Fibroblast of pulmonary artery (primary cell): ENCODE data around the gene CARD14.
"Not testable (repeated sequence)": the region's sequence is repeated elsewhere in the genome, so short reads cannot be mapped to it uniquely, and the experiment has no call there.

Experiments used
- DNase-seq: peaks from one replicate; pipeline ENCODE4 v3.0.0-alpha.2; 2010; ENCODE audit warnings: low read depth
- H3K4me3 ChIP-seq: replicated peaks from 2 replicates; pipeline ENCODE4 v1.5.1; 2011; ENCODE audit warnings: low read depth, mild to moderate bottlenecking, control low read depth, low read length, moderate library complexity
- TF ChIP-seq, protein P1 (sequence below): IDR thresholded peaks from 2 replicates; pipeline ENCODE4 v1.5.1; 2011; ENCODE audit warnings: mild to moderate bottlenecking, control low read depth, low read length, inconsistent platforms; ENCODE audit errors: missing control alignments

The CARD14 gene

DNA sequence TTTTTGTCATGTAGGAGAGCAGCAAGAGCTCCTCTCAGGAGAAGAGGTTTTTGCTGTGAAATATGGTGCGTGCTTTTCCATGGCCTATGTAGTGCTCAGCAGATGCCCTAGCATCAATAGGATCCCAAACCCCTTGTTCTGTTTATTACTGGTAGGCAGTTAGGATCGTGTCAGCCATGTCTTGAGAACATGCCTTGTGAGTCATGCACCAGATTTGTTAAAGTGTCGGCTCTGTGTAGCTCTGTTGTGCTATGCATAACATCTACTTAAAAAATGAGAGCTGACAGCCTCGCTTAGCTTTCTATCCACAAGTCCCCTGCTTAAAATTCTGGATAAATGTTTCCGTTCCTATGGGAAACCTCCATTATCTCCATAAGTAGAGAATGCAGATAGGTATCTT is 18.5 kb upstream of the CARD14 start:
- no peak overlapping the region for H3K4me3 ChIP-seq
- DNase-seq = peak; percentile 76
- TF ChIP-seq, protein P1, sequence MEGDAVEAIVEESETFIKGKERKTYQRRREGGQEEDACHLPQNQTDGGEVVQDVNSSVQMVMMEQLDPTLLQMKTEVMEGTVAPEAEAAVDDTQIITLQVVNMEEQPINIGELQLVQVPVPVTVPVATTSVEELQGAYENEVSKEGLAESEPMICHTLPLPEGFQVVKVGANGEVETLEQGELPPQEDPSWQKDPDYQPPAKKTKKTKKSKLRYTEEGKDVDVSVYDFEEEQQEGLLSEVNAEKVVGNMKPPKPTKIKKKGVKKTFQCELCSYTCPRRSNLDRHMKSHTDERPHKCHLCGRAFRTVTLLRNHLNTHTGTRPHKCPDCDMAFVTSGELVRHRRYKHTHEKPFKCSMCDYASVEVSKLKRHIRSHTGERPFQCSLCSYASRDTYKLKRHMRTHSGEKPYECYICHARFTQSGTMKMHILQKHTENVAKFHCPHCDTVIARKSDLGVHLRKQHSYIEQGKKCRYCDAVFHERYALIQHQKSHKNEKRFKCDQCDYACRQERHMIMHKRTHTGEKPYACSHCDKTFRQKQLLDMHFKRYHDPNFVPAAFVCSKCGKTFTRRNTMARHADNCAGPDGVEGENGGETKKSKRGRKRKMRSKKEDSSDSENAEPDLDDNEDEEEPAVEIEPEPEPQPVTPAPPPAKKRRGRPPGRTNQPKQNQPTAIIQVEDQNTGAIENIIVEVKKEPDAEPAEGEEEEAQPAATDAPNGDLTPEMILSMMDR = no peak

DNA sequence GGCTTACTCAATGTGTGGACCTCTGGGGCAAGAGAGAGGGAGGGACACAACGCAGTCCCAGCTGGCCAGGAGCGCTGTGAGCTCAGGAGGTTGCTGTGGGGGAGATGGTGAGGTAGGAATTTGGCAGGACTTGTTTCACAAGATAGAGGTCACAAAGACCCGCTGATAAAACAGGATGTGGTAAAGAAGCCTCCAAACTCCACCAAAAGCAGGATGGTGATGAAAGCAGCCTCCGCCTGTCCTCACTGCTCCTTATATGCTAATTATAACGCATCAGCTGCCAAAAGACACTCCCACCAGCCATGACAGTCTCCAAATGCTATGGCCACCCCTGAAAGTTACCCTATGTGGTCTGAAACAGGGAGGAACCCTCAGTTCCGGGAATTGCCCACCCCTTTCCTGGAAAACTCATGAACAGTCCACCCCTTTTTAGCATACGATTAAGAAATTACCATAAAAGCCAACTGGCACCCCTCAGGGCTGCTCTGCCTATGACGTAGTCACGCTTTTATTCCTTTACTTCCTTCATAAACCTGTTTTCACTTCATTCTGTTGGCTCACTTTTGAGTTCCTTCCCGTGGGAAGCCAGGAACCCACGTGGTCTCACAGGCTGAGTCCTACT is 17.6 kb upstream of the CARD14 start:
- peak; percentile 82 for DNase-seq
- no peak overlapping the region for H3K4me3 ChIP-seq
- TF ChIP-seq, protein P1 = no peak

DNA sequence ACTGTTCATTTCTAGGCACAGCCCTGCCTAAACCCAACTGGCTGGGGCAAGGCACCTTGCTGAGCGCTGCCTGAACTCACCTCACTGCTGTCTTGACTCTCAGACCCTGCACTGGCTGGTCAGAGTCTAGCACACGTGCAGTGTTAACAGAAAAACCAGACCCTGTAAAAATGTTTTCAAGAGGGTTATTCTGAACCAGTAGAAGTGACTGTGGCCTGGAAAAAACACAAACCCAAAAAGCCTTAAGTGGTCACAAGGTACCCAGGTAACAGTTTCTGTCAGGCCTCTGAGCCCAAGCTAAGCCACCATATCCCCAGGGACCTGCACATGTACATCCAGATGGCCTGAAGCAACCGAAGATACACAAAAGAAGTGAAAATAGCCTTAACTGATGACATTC is 16.8 kb upstream of the CARD14 start:
- TF ChIP-seq, protein P1 = no peak
- no peak for DNase-seq
- no peak overlapping the region for H3K4me3 ChIP-seq

DNA sequence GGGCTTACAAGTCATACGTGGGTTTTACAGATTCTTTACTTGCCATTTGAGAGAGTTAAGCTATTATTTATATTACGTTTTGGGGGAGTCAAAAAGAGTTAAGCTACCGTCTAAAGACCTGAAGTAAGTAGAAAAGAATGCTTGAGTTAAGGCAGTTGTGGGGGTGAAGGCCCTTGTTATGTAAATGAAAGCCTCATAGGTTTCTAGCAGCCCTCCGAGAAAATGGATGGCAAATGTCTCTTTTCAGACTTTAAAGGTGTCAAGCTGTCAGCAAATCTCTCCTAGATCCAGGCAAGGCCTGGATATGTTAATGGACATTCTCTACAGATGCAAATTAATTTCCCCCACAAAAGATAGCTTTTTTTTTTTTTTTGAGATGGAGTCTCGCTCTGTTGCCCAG is 15.7 kb upstream of the CARD14 start:
- DNase-seq = no peak
- H3K4me3 ChIP-seq = no peak overlapping the region
- TF ChIP-seq, protein P1 = no peak

DNA sequence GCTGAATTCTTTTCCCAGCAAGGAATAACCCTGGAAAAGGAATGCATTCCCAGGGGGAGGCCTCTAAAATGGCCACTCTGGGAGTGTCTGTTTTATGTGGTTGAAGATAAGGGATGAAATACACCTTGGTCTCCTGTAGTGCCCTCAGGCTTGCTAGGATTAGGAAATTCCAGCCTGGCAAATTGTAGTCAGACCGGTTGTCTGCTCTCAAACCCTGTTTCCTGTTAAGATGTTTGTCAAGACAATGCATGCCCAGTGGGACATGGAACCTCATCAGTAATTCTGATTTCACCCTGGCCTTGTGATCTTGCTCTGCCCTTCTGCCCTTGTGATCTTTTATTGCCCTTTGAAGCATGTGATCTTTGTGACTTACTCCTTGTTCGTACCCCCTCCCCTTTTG is 14.2 kb upstream of the CARD14 start:
- H3K4me3 ChIP-seq, DNase-seq: not testable (repeated sequence)

DNA sequence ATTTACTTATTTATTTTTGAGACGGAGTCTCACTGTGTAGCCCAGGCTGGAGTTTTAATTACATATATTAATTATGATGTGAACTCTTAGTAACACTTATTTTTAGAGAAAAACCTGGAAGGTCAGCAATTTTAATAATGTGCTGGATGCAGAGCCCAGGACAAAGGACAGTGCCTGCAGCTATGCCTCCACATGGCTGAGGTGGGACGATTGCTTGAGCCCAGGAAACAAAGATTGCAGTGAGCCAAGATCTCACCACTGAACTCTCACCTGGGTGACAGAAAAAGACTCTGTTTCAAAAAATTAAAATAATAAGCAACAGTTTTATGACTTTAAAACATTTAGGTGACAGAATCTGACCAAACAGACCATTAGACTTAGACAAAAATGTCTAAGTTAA is 11.0 kb upstream of the CARD14 start:
- DNase-seq = no peak
- TF ChIP-seq, protein P1 = no peak
- no peak overlapping the region for H3K4me3 ChIP-seq

DNA sequence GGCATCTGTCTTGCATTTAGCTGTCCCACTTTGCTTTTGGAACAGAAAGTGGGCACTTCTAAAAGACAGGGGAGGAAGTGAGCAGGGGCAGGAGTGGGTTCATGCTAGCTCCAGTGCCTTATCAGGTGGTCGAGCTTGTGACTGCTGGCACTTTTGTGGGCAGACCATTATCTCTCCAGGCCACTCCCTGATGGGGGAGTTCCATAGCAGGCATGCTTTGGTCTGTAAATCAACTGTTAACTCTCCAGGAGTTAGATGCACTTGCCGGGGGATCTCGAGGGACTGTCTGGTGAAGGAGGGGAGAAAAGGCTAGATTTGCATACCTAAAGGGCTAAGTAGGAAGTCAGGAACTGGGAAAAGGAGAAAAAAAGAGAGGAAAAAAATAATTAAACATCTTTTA is 9.3 kb upstream of the CARD14 start:
- TF ChIP-seq, protein P1 = no peak
- no peak overlapping the region for H3K4me3 ChIP-seq
- DNase-seq = no peak
